RWPE2 (cell line): Measurements from ENCODE around the gene COPS8.

Source experiments
- ATAC-seq: fragments of 200-7000 bp; cut with Tn5 transposase; 3 replicates; pipeline ENCODE4 v1.9.1; 2021; ENCODE audit warnings: low read depth
- DNase-seq: peaks from one replicate; pipeline ENCODE4 v3.0.0-alpha.2; 2020; ENCODE audit warnings: low spot score
- H3K27ac ChIP-seq: fragments of 450-650 bp; 2 replicates; pipeline ENCODE4 v1.5.1; 2017; ENCODE audit warnings: mild to moderate bottlenecking; ENCODE audit not compliant: poor library complexity, severe bottlenecking
- H3K27me3 ChIP-seq: fragments of 250-450 bp; sonication (Bioruptor Pico); 2 replicates; pipeline ENCODE4 v1.5.1; 2021; ENCODE audit warnings: mild to moderate bottlenecking, moderate library complexity; ENCODE audit not compliant: insufficient read depth, poor library complexity, severe bottlenecking
- H3K36me3 ChIP-seq: fragments of 250-450 bp; sonication (Bioruptor Pico); 2 replicates; pipeline ENCODE4 v1.5.1; 2020; ENCODE audit warnings: low read depth, mild to moderate bottlenecking, moderate library complexity
- H3K4me1 ChIP-seq: fragments of 250-450 bp; sonication (Bioruptor Pico); 2 replicates; pipeline ENCODE4 v1.5.1; 2021; ENCODE audit warnings: mild to moderate bottlenecking, moderate library complexity; ENCODE audit not compliant: insufficient read depth, poor library complexity, severe bottlenecking
- H3K4me3 ChIP-seq: fragments of 250-450 bp; sonication (Bioruptor Pico); 2 replicates; pipeline ENCODE4 v1.5.1; 2021; ENCODE audit warnings: mild to moderate bottlenecking, moderate library complexity; ENCODE audit not compliant: severe bottlenecking
- H3K9me3 ChIP-seq: fragments of 250-450 bp; sonication (Bioruptor Pico); 2 replicates; pipeline ENCODE4 v1.5.1; 2021; ENCODE audit warnings: mild to moderate bottlenecking, moderate library complexity; ENCODE audit not compliant: severe bottlenecking
- TF ChIP-seq, protein P1 (sequence below): fragments of 450-650 bp; IDR thresholded peaks from one replicate; pipeline ENCODE4 v1.5.1; 2017; ENCODE audit warnings: mild to moderate bottlenecking, moderate library complexity; ENCODE audit not compliant: poor library complexity, severe bottlenecking

The COPS8 gene

DNA sequence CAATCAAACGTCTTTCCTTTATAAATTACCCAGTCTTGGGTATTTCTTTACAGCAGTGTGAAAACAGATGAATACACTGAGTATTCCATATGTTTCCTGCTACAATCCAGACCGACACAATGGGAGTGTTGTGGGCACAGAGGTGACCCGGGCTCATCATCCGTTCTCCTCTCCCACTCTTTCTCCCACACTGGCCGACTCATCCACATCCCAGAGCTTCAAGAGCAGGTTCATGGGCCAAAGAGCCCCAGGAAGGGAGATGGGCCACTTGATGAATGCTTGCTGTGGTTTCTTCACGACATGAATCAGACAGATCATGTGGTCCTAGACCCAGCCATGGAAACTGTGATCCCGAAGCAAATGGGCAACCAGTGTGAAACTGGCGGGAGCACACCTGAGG is 4.1 kb upstream of the COPS8 start:
- Histone ChIP-seq H3K4me3 (no peak overlapping the region), H3K9me3 (no peaks in the 10 kb centered on the region), H3K27ac (no peak overlapping the region), H3K27me3 (no peaks in the 10 kb centered on the region), H3K4me1 (peaks cover 7% of the 10 kb centered on the region), H3K36me3 (peaks cover under 1% of the 10 kb centered on the region; the same call in 1 of the 2 replicates)
- ATAC-seq (no peak), DNase-seq (no peak)
- TF ChIP-seq, protein P1, sequence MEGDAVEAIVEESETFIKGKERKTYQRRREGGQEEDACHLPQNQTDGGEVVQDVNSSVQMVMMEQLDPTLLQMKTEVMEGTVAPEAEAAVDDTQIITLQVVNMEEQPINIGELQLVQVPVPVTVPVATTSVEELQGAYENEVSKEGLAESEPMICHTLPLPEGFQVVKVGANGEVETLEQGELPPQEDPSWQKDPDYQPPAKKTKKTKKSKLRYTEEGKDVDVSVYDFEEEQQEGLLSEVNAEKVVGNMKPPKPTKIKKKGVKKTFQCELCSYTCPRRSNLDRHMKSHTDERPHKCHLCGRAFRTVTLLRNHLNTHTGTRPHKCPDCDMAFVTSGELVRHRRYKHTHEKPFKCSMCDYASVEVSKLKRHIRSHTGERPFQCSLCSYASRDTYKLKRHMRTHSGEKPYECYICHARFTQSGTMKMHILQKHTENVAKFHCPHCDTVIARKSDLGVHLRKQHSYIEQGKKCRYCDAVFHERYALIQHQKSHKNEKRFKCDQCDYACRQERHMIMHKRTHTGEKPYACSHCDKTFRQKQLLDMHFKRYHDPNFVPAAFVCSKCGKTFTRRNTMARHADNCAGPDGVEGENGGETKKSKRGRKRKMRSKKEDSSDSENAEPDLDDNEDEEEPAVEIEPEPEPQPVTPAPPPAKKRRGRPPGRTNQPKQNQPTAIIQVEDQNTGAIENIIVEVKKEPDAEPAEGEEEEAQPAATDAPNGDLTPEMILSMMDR: no peak

GRCh38 chr2:237083026-237083425 is 2.7 kb upstream of the COPS8 start:
- no peak overlapping the region for H3K27ac ChIP-seq
- no peak for ATAC-seq
- TF ChIP-seq, protein P1: no peak
- no peak overlapping the region for H3K4me3 ChIP-seq
- H3K4me1 ChIP-seq: peaks cover 19% of the 10 kb centered on the region
- no peak for DNase-seq
- no peaks in the 10 kb centered on the region for H3K27me3 ChIP-seq
- peaks cover 14% of the 10 kb centered on the region for H3K36me3 ChIP-seq
- no peaks in the 10 kb centered on the region for H3K9me3 ChIP-seq

DNA sequence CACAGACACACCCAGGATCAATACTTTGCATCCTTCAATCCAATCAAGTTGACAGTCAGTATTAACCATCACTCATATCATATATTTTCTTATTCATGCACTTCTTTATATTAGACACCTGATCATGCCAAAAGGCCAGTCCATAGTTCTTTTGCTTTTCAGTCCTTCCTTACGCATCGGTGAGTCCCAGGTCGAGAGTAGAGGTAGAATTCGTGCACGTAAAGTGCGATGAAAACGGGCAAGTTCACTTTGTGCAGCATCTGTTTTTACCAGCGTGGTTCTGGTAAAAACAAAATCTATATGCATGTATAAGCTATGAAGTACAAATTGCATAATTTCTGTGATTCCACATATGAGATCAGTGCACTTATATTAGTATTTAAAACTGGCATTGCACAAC is 1.2 kb upstream of the COPS8 start:
- peak overlapping the region; percentile 71 for H3K4me3 ChIP-seq
- no peak for DNase-seq

DNA sequence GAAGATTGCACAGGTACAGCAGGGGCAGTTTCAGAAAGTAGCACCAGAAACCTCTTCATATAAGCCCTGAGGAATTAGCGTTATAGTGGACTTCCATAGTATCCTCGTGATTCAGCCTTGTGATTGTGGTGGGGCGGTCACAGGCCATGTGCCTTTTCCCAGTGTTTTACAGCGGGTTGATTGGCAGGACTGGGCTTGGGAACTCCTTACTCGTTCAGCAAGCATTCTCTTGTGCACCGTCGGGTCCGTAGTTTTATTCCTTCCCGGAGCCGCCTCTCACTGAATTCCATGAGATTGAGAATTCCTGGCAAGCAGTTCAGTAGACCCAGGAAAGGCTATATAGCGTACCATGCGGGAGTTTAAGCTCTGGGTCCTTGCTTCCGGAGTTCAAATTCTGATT is 5.2 kb downstream of the COPS8 start:
- ATAC-seq: no peak
- DNase-seq: no peak
- peak overlapping the region; percentile 100 for H3K27ac ChIP-seq
- H3K4me1 ChIP-seq: peaks cover 63% of the 10 kb centered on the region
- H3K4me3 ChIP-seq: no peak overlapping the region
- TF ChIP-seq, protein P1: no peak
- H3K36me3 ChIP-seq: peaks cover 85% of the 10 kb centered on the region
- no peaks in the 10 kb centered on the region for H3K27me3 ChIP-seq
- H3K9me3 ChIP-seq: no peaks in the 10 kb centered on the region

More for the DNA sequence above, 1.2 kb upstream of the COPS8 start:
- H3K27me3 ChIP-seq: no peaks in the 10 kb centered on the region
- H3K27ac ChIP-seq: no peak overlapping the region
- peaks cover 29% of the 10 kb centered on the region for H3K36me3 ChIP-seq
- TF ChIP-seq, protein P1: no peak
- H3K9me3 ChIP-seq: no peaks in the 10 kb centered on the region
- peaks cover 25% of the 10 kb centered on the region for H3K4me1 ChIP-seq
- no peak for ATAC-seq

- H3K27ac ChIP-seq: peak overlapping the region; percentile 100
- H3K27me3 ChIP-seq: no peaks in the 10 kb centered on the region
- peak; percentile 51; the same call in 2 of the 3 replicates for ATAC-seq
- H3K9me3 ChIP-seq: no peaks in the 10 kb centered on the region
- H3K4me1 ChIP-seq: peaks cover 68% of the 10 kb centered on the region
- TF ChIP-seq, protein P1: no peak
- H3K36me3 ChIP-seq: peaks cover 92% of the 10 kb centered on the region
- no peak overlapping the region for H3K4me3 ChIP-seq
- no peak for DNase-seq
Observed at GRCh38 chr2:237091779-237092436, 6.2 kb downstream of the COPS8 start.
